ENCODE results near the gene TASP1.
A peak's percentile ranks its signal among the peaks of the same experiment; 100 is the strongest.
"Not testable (repeated sequence)": the region's sequence is repeated elsewhere in the genome, so short reads cannot be mapped to it uniquely, and the experiment has no call there.

TASP1 gene

GRCh38 chr20:13493143-13493542 is 145.6 kb downstream of the TASP1 start:
- DNase-seq (ENCODE audit: low spot score) = no peak

GRCh38 chr20:13492001-13492481 is 146.7 kb downstream of the TASP1 start:
- peak; percentile 71 for DNase-seq (ENCODE audit: low spot score)

- DNase-seq (ENCODE audit: low spot score) = no peak
Measured at GRCh38 chr20:13487202-13487601, 151.5 kb downstream of the TASP1 start.

GRCh38 chr20:13486694-13487093 is 152.0 kb downstream of the TASP1 start:
- DNase-seq (ENCODE audit: low spot score) = no peak

- DNase-seq (ENCODE audit: low spot score) = no peak
Measured at GRCh38 chr20:13485576-13485975, 153.2 kb downstream of the TASP1 start.

- not testable (repeated sequence) for DNase-seq (ENCODE audit: low spot score)
Measured at GRCh38 chr20:13485019-13485418, 153.7 kb downstream of the TASP1 start.

GRCh38 chr20:13483472-13483871 is 155.3 kb downstream of the TASP1 start:
- not testable (repeated sequence) for DNase-seq (ENCODE audit: low spot score)

GRCh38 chr20:13478366-13478765 is 160.4 kb downstream of the TASP1 start:
- no peak for DNase-seq (ENCODE audit: low spot score)

GRCh38 chr20:13474467-13474866 is 164.3 kb downstream of the TASP1 start:
- DNase-seq (ENCODE audit: low spot score) = no peak

GRCh38 chr20:13469262-13469661 is 169.5 kb downstream of the TASP1 start:
- DNase-seq (ENCODE audit: low spot score) = no peak

GRCh38 chr20:13468166-13468565 is 170.6 kb downstream of the TASP1 start:
- DNase-seq (ENCODE audit: low spot score) = no peak

- no peak for DNase-seq (ENCODE audit: low spot score)
Measured at GRCh38 chr20:13464702-13465101, 174.0 kb downstream of the TASP1 start.

- DNase-seq (ENCODE audit: low spot score) = no peak
Measured at GRCh38 chr20:13461849-13462458, 176.8 kb downstream of the TASP1 start.

- DNase-seq (ENCODE audit: low spot score) = peak; percentile 65
Measured at GRCh38 chr20:13458860-13459451, 179.8 kb downstream of the TASP1 start.

- no peak for DNase-seq (ENCODE audit: low spot score)
Measured at GRCh38 chr20:13457487-13457886, 181.2 kb downstream of the TASP1 start.

GRCh38 chr20:13455713-13456112 is 183.0 kb downstream of the TASP1 start:
- DNase-seq (ENCODE audit: low spot score) = no peak

GRCh38 chr20:13453367-13453766 is 185.4 kb downstream of the TASP1 start:
- DNase-seq (ENCODE audit: low spot score) = no peak

- no peak for DNase-seq (ENCODE audit: low spot score)
Measured at GRCh38 chr20:13452470-13453124, 186.1 kb downstream of the TASP1 start.

- no peak for DNase-seq (ENCODE audit: low spot score)
Measured at GRCh38 chr20:13449868-13450434, 188.8 kb downstream of the TASP1 start.

- DNase-seq (ENCODE audit: low spot score) = no peak
Measured at GRCh38 chr20:13447385-13448180, 191.1 kb downstream of the TASP1 start.

GRCh38 chr20:13443690-13444089 is 195.0 kb downstream of the TASP1 start:
- no peak for DNase-seq (ENCODE audit: low spot score)

GRCh38 chr20:13442986-13443385 is 195.7 kb downstream of the TASP1 start:
- no peak for DNase-seq (ENCODE audit: low spot score)
